22Rv1 (cell line): ENCODE data around the gene ABCF3.
A peak's percentile ranks its signal among the peaks of the same experiment; 100 is the strongest.

ENCODE experiments used
- H3K27ac ChIP-seq: fragments of 450-650 bp; 2 replicates; pipeline ENCODE4 v1.5.1; 2017
- CTCF ChIP-seq: fragments of 450-650 bp; IDR thresholded peaks from 2 replicates; pipeline ENCODE4 v1.5.1; 2017; ENCODE audit warnings: mild to moderate bottlenecking
- ZFX ChIP-seq: fragments of 450-650 bp; IDR thresholded peaks from 2 replicates; pipeline ENCODE4 v1.6.1; 2017; ENCODE audit warnings: antibody characterized with exemption, borderline replicate concordance

Gene ABCF3

GRCh38 chr3:184168363-184169120, 17.5 kb upstream of the ABCF3 start:
- no peak overlapping the region for H3K27ac ChIP-seq
- TF ChIP-seq CTCF (no peak), ZFX (no peak)

GRCh38 chr3:184169896-184170875, 15.8 kb upstream of the ABCF3 start:
- no peak overlapping the region for H3K27ac ChIP-seq
- TF ChIP-seq CTCF (no peak), ZFX (no peak)

GRCh38 chr3:184171562-184171961, 14.4 kb upstream of the ABCF3 start:
- TF ChIP-seq CTCF (no peak), ZFX (no peak)
- no peak overlapping the region for H3K27ac ChIP-seq

GRCh38 chr3:184172681-184173373, 13.2 kb upstream of the ABCF3 start:
- TF ChIP-seq ZFX (no peak), CTCF (no peak)
- H3K27ac ChIP-seq: peak overlapping the region; percentile 33; the same call in 1 of the 2 replicates

- TF ChIP-seq CTCF: no peak
- no peak for TF ChIP-seq ZFX
- peak overlapping the region; percentile 68; the same call in 1 of the 2 replicates for H3K27ac ChIP-seq
Observed at GRCh38 chr3:184173374-184173722, 12.7 kb upstream of the ABCF3 start.

GRCh38 chr3:184174284-184174645, 11.7 kb upstream of the ABCF3 start:
- TF ChIP-seq CTCF (no peak), ZFX (no peak)
- H3K27ac ChIP-seq: peak overlapping the region; percentile 68
